Stimulated activated CD4-positive, alpha-beta T cell treated with anti-CD3 and anti-CD28 coated beads, Interleukin-1b, Interleukin-23, amount 100 ng/mL, for 48 hours (primary cell): ENCODE measurements around the gene NOX3.
"Not testable (repeated sequence)": the region's sequence is repeated elsewhere in the genome, so short reads cannot be mapped to it uniquely, and the experiment has no call there.

Source experiments
- DNase-seq: peaks from one replicate; pipeline ENCODE4 v3.0.0-alpha.2; 2020

NOX3 gene

DNA sequence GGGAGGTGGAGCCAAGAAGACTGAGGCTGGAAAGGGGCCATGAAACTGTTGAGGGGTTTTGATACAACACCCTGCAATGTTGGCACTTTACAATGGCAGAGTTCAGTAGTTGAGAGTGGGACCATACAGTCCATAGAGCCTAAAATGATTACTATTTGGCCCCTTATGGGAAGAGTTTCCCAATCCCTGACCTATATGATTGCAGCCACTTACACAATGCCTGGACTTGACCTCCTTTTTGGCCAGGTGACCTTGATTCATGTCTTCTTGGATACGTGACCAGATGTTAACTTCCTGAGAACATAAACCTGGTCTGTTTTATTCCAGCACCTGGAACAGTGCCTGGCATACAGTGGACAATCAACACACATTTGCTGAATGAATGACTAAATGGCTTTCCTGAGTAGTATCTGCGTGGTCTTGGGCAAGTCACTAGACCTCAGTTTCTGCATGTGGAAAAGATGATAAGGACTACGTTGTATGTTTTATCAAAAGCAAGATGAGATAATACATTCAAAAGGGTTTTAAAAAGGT lies 58.4 kb downstream of the NOX3 start:
- no peak for DNase-seq

DNA sequence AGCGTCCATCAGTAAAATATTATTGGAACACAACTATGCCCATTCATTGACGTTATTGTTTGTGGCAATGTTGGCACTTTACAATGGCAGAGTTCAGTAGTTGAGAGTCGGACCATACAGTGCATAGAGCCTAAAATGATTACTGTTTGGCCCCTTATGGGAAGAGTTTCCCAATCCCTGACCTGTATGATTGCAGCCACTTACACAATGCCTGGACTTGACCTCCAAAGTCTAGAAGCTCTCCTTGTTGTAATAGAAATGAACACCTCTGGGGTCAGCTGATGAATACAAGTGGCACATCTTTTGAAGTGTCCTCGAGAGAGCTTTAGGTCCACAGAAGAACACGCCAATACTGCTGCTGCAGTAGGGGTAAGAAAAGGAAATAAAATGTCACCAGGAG lies 59.0 kb downstream of the NOX3 start:
- no peak for DNase-seq

DNA sequence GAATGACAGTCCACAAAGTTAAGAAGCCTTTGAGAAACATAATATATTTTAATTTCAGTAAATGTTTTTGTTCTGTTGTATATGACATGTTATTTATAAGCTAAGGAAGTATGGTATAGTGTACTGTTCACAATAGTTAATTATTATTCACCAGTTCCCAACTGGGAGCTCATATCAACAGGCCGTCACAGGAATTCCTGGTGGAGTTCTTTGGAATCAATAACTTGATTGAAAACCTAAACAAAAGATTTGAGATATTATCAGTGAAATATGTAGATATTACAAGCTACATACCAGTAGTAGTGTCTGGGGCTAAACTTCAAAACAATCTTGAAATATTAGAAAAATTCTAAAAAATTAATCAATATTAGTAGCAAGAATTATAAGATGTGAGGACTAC lies 60.3 kb downstream of the NOX3 start:
- DNase-seq = no peak

DNA sequence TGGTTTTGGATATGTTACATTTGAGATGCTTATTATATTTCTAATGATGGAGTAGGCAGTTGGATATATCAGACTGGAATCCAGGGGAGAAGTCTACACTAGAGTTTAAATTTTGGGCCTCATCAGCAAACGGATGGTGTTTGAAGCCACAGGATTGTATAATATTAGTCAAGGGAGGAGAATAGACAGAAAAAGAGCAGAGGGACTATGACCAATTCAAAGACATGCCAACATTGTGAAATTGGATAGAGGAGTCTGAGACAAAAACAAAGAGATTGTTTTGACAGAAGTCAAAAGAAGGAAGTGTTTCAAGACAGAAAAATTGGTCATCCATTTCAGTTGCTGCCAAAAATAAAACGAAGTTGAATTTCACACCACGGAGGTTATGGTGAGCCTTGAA lies 66.5 kb downstream of the NOX3 start:
- DNase-seq = no peak

DNA sequence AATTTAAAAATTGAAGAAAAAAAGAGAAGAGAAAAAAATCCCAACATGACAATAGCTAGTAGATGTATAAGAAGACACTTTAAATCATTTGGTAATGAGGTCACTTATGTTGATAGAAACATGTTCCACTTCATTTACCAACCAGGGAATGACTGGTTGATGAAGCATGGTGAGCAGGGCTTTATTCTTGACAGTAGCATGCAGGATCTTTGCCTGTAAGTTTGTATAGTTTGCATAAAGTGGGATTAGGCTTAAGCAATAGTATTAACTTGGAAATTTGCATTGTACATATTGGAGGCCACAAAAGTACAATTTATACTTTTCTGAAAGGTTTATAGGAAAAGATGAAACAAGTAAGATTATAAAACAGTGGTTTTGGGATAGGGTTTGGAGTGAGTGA lies 67.0 kb downstream of the NOX3 start:
- no peak for DNase-seq

DNA sequence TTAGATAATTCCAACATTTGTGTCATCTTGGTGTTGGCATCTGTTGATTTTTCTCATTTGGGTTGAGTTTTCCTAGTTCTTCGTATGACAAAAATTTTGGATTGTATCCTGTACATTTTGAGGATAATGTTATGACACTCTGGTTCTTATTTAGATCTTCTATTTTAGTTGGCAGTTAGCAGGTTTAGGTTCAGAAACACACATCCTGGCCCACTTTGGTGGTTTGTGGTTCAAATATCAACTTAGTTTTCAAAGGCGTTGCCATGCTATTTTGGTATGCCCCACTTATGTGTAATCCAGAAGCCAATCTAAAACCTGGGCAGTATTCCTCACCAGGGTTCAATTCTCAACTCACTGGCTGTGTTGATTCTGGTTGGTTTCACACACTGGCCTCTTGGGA lies 68.2 kb downstream of the NOX3 start:
- DNase-seq = no peak

DNA sequence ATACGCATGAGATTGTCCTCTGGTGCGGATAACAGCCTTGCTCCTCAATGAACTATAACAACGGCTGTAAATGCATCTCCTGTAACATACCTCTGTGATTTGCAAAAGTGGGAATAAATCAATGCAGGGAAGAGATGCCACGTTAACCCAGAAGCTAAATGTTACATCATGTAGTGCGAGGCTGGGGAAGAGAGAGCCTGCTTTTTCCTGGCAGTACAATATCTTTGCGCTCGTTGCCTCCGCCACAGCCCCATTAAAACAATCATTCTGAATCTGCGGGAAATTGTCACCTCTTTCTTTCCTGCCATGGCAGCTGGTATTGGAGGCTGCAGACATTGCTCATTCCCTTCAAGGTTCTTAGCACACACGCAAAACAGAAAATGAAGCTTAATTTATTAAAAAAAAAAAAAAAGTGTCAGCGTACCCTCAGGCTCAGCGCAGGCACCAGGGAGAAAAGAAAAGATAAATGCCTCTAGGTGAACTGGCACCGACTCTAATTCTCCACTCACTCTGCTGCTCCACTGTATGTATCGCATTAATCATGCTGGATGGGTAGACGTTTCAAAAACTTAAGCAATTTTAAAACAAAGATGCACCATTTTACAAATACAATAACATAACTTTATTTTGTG lies 71.2 kb downstream of the NOX3 start:
- no peak for DNase-seq

DNA sequence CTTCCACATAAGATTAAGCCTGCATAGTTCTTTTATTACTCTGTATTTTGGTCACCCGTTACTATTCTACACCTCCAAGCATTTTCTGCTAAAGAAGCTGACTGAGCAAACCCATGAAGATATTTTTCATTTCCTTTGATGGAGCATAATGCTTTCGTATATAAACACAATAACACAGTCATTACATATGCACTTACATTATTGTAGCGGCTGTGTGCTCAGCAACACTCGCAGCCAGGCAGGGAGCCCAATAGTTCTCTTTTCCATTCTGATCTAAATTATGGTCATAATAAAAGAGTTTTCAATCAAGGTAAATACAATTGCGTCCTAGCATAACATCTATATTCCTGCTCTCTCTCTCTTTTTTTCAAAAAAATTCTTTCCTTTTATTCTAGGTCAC lies 71.7 kb downstream of the NOX3 start:
- no peak for DNase-seq

DNA sequence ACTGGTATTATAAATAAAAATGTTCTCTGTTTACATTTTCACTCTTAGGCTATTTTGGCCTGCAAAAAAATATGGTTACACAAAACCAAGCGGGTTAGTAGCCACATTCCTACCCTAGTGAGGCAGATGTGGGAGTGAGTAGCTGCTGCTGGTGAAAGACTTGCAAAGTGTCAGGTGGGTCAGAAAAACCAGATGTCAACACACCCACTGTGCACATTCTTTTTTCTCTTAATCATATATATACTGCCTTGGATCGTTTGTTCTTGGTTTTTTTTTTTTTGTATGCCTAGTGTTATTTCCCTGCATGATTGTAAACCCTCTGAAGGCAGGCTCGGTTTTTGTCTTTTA lies 73.3 kb downstream of the NOX3 start:
- DNase-seq = no peak

DNA sequence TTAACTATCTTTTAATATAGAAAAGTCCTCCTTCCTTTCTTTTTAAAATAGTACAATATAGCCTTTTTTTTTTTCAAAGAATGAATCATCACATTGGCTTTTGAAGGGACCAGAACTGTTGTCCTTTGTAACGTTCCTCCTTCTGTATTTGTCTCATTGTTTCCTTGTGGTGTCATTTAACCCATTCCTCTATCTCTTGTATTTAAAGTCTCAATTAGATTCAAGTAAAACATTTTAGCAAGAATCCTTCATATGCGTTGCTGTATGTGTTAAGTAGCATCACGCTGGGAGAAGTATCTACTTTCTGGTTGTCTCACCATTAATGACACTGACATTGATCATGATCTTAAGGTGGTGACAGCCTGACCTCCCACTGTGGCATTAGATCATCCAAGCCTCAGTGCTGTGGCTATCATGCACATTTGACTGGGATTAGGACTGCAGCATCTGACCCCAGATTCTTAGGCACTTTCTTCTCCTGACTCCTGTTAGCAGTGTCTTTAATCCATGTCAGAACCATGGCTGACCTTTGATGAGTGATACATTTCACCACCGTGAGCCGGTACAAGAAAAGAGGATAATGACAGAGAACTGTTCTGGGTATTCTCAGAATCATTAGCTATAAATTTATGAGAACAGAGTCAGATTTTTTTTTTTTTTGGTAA lies 73.8 kb downstream of the NOX3 start:
- DNase-seq = no peak

DNA sequence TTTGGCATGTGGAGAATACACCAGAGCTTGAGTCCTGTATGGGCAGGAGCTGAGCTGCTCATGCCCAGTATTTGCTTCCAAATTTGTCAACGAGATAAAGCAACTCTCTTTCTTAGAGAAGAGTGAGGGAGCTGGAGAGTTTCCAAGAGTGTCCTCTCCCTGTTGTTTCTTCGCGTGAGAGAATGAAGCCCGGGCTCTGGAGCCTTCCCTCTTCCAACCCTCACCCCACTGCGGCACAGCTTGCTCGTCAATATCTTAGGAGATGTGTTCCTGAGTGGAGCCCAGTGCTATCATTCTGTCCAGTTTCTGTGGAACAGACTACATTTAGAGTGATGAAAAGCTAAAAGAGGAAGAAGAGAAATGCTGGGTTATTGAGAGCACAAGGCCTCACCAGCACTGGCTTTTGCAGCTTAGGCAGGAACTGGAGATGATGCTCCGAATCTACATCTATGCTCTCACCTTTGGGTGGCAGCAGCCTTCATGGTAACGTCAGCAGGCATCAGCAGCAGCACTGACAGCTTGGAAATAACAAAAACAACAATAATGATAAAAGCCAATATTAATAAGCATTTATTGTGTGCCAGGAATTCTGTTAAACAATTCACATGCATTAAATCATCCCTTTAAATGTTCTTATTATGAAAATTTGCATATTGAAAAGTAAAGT lies 74.8 kb downstream of the NOX3 start:
- no peak for DNase-seq

DNA sequence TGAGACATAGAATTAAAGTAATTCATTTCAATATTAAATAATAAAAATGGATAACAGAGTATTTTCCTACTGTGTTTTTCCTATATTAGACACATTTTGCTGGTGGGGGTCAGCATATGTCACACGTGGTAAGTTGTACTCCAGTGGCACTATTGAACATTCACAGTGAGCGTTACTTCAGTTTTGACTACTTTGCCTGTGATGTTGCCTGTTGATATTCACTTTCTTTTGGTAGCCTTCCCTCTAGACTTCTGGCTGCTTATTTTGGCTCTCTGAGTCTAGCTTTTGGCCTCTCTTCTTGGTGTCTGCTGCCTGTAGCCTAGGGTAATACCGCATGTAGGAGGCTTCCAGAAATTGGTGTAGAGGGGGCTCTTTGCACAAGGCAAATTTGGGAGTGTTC lies 76.9 kb downstream of the NOX3 start:
- no peak for DNase-seq

DNA sequence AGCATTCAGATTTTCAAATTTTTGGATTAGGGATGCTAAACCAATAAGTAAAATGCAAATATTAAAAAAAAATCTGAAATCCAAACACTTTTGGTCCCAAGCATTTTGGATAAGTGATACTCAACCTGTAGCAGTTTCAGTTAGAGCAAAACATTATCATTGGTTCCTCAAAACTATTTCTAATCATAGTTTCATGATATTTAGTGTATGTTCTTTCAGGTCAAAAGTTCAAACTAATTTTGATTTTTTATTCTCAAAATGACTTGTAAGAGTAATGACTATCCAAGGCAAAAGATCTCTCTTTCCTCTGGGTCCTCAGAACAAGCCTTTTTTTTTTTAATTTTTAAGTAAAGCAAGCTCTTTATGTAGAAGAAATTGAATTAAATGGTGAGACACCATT lies 77.4 kb downstream of the NOX3 start:
- DNase-seq = no peak

DNA sequence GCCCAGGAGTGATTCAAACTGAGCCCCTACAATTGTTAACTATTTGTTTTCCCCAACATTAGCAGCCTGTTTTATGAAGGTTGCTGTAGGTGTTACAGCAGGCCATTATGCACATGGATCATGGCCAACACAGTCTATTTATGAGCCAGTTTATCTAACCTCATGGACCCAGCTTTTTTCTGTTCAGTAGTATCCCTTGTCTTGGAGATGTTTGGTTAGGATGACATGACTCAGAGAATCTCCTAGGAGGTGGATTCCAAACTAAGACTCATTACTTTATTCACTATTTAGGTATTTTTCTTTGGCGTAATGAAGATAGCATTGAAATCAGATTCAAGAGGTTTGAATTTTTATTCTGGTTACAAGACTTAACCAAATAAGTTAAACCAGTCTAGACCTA lies 78.6 kb downstream of the NOX3 start:
- no peak for DNase-seq

DNA sequence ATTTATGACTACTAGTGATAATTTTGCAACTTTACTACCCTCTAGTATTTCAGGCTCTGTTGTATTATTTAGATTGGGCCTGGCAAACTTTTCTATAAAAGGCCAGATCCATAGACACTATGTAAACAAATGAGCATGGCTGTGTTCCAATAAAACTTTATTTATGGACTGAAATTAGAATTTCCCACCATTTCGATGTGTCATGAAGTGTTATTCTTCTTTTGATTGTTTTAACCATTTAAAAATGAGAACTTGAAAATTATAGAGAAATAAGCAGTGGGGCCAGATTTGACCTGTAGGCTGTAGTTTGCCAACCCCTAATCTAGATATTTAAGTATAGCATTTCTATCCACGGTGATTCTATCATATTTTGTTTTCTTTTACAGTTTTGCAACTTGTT lies 79.8 kb downstream of the NOX3 start:
- no peak for DNase-seq

DNA sequence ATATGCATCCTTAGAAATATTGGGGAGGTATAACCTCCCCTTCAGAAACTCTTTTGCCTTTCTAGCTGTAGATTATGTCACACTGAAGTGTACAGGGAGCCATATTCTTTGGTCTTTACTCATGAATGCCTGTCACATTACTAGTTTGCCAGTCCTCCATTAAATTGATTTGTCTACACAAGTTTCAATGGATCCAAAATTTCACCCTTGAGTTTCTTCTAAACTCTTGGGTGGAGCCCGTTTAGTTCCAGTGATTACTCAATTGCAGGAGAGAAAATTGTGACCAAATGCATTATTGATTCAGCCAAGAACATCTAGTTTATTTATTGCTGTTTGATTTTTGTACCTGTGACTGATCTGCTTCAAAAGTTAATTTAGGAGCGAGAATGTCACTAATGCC lies 81.0 kb downstream of the NOX3 start:
- no peak for DNase-seq

DNA sequence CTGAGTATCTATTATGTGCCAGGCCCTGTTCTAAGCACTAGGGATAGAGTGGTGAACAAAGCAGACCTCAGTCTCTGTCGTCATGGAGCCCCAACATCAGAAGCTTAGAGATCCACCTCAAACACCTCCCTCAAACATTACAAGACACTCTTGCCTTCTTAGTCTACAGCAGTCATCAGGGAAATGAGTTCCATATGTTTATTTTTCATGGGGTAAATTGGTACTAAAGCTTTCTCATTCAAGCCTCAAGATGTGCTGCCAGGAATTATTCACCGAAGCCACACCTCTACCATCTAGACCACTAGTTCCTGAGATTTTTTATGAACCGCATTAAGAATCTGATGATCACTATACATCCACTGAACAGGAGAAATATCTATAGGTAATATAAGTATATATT lies 82.4 kb downstream of the NOX3 start:
- no peak for DNase-seq

DNA sequence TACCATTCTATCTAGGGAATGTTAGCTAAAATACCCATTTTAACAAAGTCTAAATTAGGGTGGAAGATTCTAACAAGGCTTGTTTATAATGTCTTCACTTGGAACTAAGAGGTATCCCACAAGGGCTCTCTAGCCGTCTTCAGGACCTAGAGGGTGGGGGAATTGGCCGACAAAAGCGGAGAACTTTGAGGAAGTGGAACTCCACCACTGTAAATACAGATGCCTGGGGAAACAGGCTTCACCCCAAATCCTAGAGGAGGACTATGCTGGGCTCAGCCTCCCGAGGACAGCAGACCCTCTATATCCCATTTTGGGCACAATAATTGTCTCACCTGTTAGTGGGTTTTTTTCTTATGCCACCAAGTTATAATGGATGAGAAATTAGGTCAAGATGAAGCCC lies 83.4 kb downstream of the NOX3 start:
- no peak for DNase-seq

DNA sequence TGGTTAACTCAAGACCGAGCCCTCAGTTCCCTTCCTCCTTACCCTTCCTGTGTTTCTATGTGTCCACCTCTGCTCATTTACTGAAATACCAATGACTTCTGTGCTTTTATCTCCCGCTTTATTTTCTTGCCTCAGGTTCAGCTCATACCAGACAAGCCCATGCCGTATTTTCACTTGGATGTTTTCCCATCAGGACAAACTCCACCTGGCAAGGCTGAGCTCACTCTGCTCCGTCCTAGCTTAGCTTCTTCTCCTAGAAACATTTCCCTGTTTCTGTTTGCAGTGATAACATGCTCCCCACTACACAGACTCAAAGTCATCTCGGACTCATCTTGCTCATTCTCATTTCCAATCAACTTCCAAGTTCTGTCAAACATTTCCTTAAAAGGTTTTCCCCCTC lies 84.4 kb downstream of the NOX3 start:
- DNase-seq = no peak

DNA sequence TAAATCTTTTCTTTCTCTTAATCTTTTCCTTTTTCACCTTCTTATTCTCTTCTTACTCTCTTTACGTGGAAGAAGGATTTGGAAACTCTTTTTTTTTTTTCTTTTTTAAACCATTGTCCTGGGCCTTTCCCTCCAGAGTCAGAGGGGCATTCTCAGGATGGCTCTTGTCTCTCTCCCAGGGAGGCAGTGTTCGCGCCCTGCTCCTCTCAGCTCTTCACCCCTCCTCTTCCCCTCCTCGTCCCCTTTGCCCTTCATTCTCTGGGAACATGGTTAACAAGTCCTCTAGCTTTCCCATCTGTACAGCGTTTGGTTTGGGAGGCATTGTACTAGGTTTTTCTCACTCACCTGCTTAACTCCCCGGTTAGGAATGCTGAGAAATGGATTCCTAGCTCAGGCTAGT lies 89.3 kb downstream of the NOX3 start:
- no peak for DNase-seq

DNA sequence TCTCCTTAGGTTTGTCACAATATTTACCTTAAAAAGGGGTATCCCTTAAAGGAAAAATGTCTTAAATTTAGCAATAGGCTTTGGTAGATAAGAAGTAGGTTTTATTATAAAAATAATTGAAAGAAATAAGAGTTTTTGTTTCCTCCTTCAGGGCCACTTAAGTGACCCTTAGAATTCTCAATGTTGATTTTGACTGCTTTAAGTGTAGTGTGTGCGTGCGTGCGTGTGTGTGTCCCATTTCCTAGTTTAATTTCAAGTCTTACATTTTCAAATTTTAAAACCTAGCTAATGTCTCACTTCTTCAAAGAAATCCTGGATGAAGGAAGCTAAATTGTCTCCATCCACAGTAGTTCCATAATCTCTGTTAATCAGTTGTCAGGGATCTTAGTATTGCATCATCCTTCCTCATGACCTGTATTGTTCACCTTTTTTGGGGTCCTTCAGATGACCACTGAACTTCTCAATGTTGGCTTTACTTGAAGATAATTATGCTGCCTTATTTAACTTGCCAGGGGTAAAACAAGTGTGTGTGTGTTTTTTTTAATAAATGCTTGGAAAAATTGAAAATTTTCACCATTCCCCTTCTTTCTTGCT lies 90.7 kb downstream of the NOX3 start:
- no peak for DNase-seq

DNA sequence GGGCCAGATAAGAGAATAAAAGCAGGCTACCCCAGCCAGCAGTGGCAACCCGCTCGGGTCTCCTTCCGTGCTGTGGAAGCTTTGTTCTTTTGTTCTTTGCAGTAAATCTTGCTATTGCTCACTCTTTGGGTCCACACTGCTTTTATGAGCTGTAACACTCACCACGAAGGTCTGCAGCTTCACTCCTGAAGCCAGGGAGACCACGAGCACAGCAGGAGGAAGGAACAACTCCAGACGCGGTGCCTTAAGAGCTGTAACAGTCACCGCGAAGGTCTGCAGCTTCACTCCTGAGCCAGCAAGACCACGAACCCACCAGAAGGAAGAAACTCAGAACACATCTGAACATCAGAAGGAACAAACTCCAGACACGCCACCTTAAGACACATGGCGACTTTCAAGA lies 91.6 kb downstream of the NOX3 start:
- not testable (repeated sequence) for DNase-seq

DNA sequence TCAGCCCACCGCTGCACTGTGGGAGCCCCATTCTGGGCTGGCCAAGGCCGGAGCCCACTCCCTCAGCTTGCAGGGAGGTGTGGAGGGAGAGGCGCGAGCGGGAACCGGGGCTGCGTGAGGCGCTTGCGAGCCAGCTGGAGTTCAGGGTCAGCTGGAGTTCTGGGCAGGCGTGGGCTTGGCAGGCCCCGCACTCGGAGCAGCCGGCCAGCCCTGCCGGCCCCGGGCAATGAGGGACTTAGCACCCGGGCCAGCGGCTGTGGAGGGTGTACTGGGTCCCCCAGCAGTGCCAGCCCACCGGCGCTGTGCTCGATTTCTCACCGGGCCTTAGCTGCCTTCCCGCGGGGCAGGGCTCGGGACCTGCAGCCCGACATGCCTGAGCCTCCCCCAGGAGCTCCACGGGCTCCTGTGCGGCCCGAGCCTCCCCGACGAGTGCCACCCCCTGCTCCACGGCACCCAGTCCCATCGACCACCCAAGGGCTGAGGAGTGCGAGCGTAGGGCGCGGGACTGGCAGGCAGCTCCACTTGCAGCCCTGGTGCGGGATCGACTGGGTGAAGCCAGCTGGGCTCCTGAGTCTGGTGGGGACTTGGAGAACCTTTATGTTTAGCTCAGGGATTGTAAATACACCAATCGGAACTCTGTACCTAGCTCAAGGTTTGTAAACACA lies 92.5 kb downstream of the NOX3 start:
- not testable (repeated sequence) for DNase-seq

DNA sequence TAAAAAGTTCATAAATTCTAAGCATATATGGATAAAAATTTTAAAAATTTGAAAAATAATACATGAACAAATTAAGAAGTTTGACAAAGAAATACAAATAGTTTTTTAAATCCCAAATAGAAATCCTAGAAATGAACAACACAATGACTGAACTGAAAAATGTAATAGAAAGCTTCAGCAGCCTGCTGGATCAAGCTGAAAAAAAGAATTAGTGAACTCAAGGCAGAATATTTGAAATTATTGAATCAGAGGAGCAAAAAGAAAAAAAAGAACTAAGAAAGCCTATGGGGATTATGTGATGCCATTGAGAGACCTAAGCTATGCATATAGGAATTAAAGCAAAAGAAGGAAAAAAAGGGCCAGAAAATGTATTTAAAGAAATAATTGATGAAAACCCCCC lies 101.5 kb downstream of the NOX3 start:
- DNase-seq = no peak
